HEK293T (cell line): Measurements from ENCODE around the gene ASTN2.

Source experiments
- ARNT ChIP-seq: fragments of 450-650 bp; IDR thresholded peaks from 2 replicates; pipeline ENCODE4 v1.6.1; 2017; ENCODE audit warnings: mild to moderate bottlenecking
- BHLHE40 ChIP-seq: fragments of 450-650 bp; IDR thresholded peaks from 2 replicates; pipeline ENCODE4 v1.6.1; 2016; ENCODE audit warnings: mild to moderate bottlenecking, moderate library complexity, borderline replicate concordance
- CTBP1 ChIP-seq: fragments of 450-650 bp; IDR thresholded peaks from 2 replicates; pipeline ENCODE4 v1.6.1; 2016; ENCODE audit warnings: borderline replicate concordance
- ELF4 ChIP-seq: fragments of 450-650 bp; IDR thresholded peaks from 2 replicates; pipeline ENCODE4 v1.6.1; 2017; ENCODE audit warnings: antibody characterized with exemption
- FOXA1 ChIP-seq: fragments of 450-650 bp; IDR thresholded peaks from 2 replicates; pipeline ENCODE4 v1.6.1; 2016; ENCODE audit warnings: mild to moderate bottlenecking
- FOXK2 ChIP-seq: fragments of 450-650 bp; IDR thresholded peaks from 2 replicates; pipeline ENCODE4 v1.6.1; 2016; ENCODE audit warnings: mild to moderate bottlenecking
- FOXM1 ChIP-seq: fragments of 450-650 bp; IDR thresholded peaks from 2 replicates; pipeline ENCODE4 v1.6.1; 2017; ENCODE audit warnings: mild to moderate bottlenecking, borderline replicate concordance
- HDGF ChIP-seq: fragments of 450-650 bp; IDR thresholded peaks from 2 replicates; pipeline ENCODE4 v1.6.1; 2017; ENCODE audit warnings: antibody characterized with exemption, borderline replicate concordance
- L3MBTL2 ChIP-seq: fragments of 450-650 bp; conservative IDR thresholded peaks from 2 replicates; pipeline ENCODE4 v1.6.1; 2016; ENCODE audit warnings: mild to moderate bottlenecking
- NFRKB ChIP-seq: fragments of 450-650 bp; IDR thresholded peaks from 2 replicates; pipeline ENCODE4 v1.6.1; 2016; ENCODE audit warnings: mild to moderate bottlenecking, moderate library complexity
- SP1 ChIP-seq: fragments of 450-650 bp; IDR thresholded peaks from 2 replicates; pipeline ENCODE4 v1.6.1; 2017
- SUZ12 ChIP-seq: fragments of 450-650 bp; IDR thresholded peaks from 2 replicates; pipeline ENCODE4 v1.6.1; 2016; ENCODE audit warnings: mild to moderate bottlenecking
- TARDBP ChIP-seq: fragments of 450-650 bp; IDR thresholded peaks from 2 replicates; pipeline ENCODE4 v1.6.1; 2016
- ZNF384 ChIP-seq: fragments of 450-650 bp; IDR thresholded peaks from 2 replicates; pipeline ENCODE4 v1.6.1; 2016

DNA sequence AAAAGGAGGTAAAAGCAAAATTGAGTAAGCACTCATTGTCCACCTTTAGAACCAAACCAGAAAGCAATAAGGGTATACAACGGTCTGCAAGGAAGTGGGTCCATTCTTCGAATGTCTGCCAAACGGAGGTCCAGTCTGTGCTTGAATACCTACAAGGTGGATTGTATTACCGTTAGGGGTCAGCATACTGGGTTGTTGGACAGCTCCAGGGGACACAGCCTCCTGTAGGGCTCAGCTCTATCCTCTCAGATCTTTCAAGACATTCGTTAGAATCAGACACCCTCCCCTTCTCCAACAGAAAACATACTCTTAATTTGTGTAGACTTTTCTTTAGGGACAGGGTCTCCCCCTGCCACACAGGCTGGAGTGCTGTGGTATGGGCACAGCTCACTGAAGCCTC is 5.5 kb downstream of the ASTN2 start:
- no peak for TF ChIP-seq ELF4
- no peak for TF ChIP-seq HDGF
- TF ChIP-seq BHLHE40: no peak
- no peak for TF ChIP-seq ARNT
- no peak for TF ChIP-seq SUZ12
- no peak for TF ChIP-seq SP1
- TF ChIP-seq L3MBTL2: no peak
- TF ChIP-seq FOXM1: no peak
- no peak for TF ChIP-seq NFRKB
- TF ChIP-seq TARDBP: no peak
- TF ChIP-seq FOXA1: no peak
- TF ChIP-seq CTBP1: no peak
- TF ChIP-seq FOXK2: no peak
- TF ChIP-seq ZNF384: no peak
